Ovary (tissue), 9 donors: Measurements from ENCODE around the gene USH1G. TPM values are rescaled to one million over a fixed set of nuclear protein-coding genes. Genes with fewer than 3 reads are reported as not detected.
A peak's percentile ranks its signal among the peaks of the same experiment; 100 is the strongest.
"Not testable (repeated sequence)": the region's sequence is repeated elsewhere in the genome, so short reads cannot be mapped to it uniquely, and the experiment has no call there.

ENCODE experiments used
- DNase-seq, 5 donors: peaks; one replicate each; pipeline ENCODE4 v3.0.0-alpha.2; 2019 to 2020
- H3K27ac ChIP-seq, 2 donors: fragments of 200-600 bp; one replicate each; pipeline versions ENCODE4 v1.5.1 to v1.8.0; 2019 to 2022
- H3K27me3 ChIP-seq: fragments of 200-600 bp; one replicate; pipeline ENCODE4 v1.8.0; 2022
- H3K36me3 ChIP-seq: fragments of 200-600 bp; sonication (generic); one replicate; pipeline ENCODE4 v1.5.1; 2019
- H3K4me1 ChIP-seq: one replicate; pipeline ENCODE4 v1.8.1; 2013; ENCODE audit warnings: mild to moderate bottlenecking, moderate library complexity; ENCODE audit not compliant: insufficient read depth
- H3K4me3 ChIP-seq: fragments of 200-600 bp; sonication (generic); one replicate; pipeline ENCODE4 v1.5.1; 2017
- H3K9me3 ChIP-seq, 2 donors: fragments of 200-600 bp in 1 of 2; sonication (generic) in 1 of 2; one replicate each; pipeline versions ENCODE4 v1.5.1 to v1.8.1; 2013 to 2019; ENCODE audit warnings: mild to moderate bottlenecking in 1 of 2, moderate library complexity in 1 of 2
- EP300 ChIP-seq: sonication (generic); formaldehyde crosslinking; IDR thresholded peaks from one replicate; pipeline ENCODE4 v1.6.1; 2017; ENCODE audit warnings: antibody characterized with exemption
- POLR2A ChIP-seq: fragments of 450-650 bp; IDR thresholded peaks from one replicate; pipeline ENCODE4 v1.6.1; 2017; ENCODE audit warnings: antibody characterized with exemption, mild to moderate bottlenecking, moderate library complexity
- WGBS, 3 donors: extraction: QIAGEN DNeasy Blood & Tissue Kit in 1 of 3; methylation state at CpG; one replicate each; pipeline versions ENCODE4 v1.1.5 to v1.1.7; 2013 to 2017; 5-methylcytosine and 5-hydroxymethylcytosine counted together
- intact Hi-C, 4 donors: fragments of 100-400 bp; cut with DNase I; formaldehyde crosslinking; loops; one replicate each; pipeline versions ENCODE4 v1.11.0 to v1.15.1; 2022 to 2023
- polyA plus RNA-seq, 2 donors: library from polyadenylated mRNA; stranded (reverse); fragments of 200-250 nt in 1 of 2; fragments of 350-450 nt in 1 of 2; fragmentation: Illumina TruSeq in 1 of 2; extraction: RNeasy Lipid Tissue Mini Kit (QIAGEN cat#74804) in 1 of 2; gene quantifications; one replicate each; pipeline ENCODE4 v1.2.3, GENCODE V29; 2013 to 2014
- total RNA-seq, 7 donors: library from RNA; depleted of rRNA in 2 of 7; stranded (reverse); fragments of >200 nt in 2 of 7; fragmentation: NEBNext Ultra II Directional in 3 of 7; extraction: Animal tissue kit (Norgen Biotek cat#: 25700) in 3 of 7; gene quantifications; one replicate each; pipeline versions ENCODE4 v1.1.0 to v1.2.4, GENCODE V29; 2016 to 2023
- TF ChIP-seq, protein P1 (sequence below), 3 donors: fragments of 450-650 bp in 2 of 3; fragments of 200-600 bp in 1 of 3; IDR thresholded peaks; one replicate each; pipeline versions ENCODE4 v1.5.1 to v1.8.0; 2016 to 2022; ENCODE audit warnings: antibody characterized with exemption in 3 of 3, mild to moderate bottlenecking in 1 of 3
- donor health status: DM: no; HTN: no; CAD: no; lungs with moderate emphysema.
- donor health status: DM: no; HTN: no; CAD: no.
- donor health status: Bipolar disorder and iron deficiency.
- donor health status: DM: yes; HTN: yes; CAD: no.
- donor health status: DM: no; HTN: no; CAD: no.
- donor health status: DM: yes; HTN: yes; CAD: no.

USH1G gene
- total and polyA plus RNA-seq, 9 donors: 0.08 to 1.4 (median 0.61) TPM

DNA sequence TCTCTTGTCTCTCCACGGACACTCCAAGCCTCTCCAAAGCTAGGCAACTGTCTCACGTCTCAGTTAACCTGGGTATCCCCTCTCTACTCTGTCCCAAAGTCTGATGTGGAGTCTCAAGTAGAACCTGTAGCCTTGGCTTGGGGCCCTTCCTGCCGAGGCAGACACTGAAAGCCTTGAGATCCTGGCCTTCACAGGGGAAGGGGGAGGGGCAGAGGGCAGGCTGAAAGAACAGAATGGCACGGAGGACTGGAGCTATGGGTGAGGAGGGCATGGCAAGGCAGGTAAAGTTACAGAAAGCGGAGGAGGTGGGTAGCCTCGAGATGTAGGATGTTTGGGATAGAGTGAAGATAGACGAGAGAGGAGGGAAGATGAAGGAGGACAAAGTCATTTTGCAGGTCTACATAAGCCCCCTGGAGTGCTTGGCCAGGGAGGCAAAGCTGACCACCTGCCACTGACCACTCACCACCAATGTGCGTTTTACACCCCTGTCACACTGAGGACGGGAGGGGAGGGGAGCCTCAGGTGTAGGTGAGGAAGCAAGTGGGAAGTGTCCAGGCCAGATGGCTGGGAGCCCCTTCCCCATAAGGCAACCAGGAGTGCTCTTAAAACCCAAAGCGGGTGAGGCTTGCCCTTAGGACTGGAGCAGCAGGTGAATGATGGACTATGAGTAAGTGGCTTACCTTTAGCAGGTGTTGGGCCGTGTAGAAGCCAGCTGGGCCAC, 51.5 kb downstream of the USH1G start:
- intact Hi-C loops: no loop called here
- peak; percentile 51 to 68 (median 55) for DNase-seq
- Histone ChIP-seq H3K36me3 (no peaks in the 10 kb centered on the region), H3K9me3 (no peaks in the 10 kb centered on the region), H3K27me3 (no peaks in the 10 kb centered on the region), H3K4me1 (peaks cover 17% of the 10 kb centered on the region), H3K4me3 (no peak overlapping the region), H3K27ac (peak overlapping the region in 1 of 2 donors; percentile 2)
- 56 to 60% (median 56%) methylated on average over 11 of the region's 11 CpGs for WGBS, 3 donors
- TF ChIP-seq, protein P1, sequence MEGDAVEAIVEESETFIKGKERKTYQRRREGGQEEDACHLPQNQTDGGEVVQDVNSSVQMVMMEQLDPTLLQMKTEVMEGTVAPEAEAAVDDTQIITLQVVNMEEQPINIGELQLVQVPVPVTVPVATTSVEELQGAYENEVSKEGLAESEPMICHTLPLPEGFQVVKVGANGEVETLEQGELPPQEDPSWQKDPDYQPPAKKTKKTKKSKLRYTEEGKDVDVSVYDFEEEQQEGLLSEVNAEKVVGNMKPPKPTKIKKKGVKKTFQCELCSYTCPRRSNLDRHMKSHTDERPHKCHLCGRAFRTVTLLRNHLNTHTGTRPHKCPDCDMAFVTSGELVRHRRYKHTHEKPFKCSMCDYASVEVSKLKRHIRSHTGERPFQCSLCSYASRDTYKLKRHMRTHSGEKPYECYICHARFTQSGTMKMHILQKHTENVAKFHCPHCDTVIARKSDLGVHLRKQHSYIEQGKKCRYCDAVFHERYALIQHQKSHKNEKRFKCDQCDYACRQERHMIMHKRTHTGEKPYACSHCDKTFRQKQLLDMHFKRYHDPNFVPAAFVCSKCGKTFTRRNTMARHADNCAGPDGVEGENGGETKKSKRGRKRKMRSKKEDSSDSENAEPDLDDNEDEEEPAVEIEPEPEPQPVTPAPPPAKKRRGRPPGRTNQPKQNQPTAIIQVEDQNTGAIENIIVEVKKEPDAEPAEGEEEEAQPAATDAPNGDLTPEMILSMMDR (IDR thresholded peaks at IDR 0.05): no peak

DNA sequence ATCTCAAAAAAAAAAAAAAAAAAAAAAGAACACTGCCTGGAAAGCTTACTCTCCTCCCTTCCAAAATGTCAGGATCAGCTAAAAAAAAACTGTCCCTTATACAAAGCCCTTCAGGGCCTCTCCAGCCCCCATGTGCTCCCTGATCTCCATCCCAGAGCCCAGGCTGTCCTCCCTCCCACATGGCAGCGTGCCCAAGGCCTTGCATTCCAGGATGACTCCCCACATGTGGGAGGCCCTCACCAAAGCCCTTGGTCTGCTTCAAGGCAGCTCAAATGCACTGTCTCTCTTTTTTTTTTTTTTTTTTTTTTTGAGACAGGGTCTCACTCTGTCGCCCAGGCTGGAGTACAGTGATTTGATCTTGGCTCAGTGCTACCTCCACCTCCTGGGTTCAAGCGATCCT, 52.5 kb downstream of the USH1G start:
- TF ChIP-seq EP300: no peak
- TF ChIP-seq POLR2A: no peak
- TF ChIP-seq, protein P1 (IDR thresholded peaks at IDR 0.05): no peak
- no peak overlapping the region for H3K27ac ChIP-seq
- intact Hi-C loops: no loop called here
- no peaks in the 10 kb centered on the region for H3K27me3 ChIP-seq
- H3K4me3 ChIP-seq: no peak overlapping the region
- peaks cover 17% of the 10 kb centered on the region for H3K4me1 ChIP-seq
- H3K9me3 ChIP-seq: no peaks in the 10 kb centered on the region
- 7 to 16% (median 10%) methylated on average over 3 of the region's 3 CpGs for WGBS, 3 donors
- H3K36me3 ChIP-seq: no peaks in the 10 kb centered on the region
- DNase-seq: peak; percentile 91 to 97 (median 95)

DNA sequence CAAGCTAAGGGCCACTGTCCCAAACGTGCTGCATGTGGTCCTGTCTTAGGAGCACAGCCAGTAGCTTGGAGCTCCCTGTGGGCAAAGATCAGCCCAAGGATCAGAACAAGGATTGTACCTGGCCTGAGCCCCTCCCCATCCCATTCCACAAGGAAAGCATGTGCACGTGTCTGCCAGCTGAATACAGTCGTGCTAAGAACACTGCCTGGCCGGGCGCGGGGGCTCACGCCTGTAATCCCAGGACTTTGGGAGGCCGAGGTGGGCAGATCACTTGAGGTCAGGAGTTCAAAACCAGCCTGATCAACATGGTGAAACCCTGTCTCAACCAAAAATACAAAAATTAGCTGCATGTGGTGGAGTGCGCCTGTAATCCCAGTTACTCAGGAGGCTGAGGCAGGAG, 53.0 kb downstream of the USH1G start:
- WGBS, 3 donors: 68 to 71% (median 70%) methylated on average over 9 of the region's 9 CpGs
- H3K27ac ChIP-seq, H3K4me3 ChIP-seq, intact Hi-C loops, H3K36me3 ChIP-seq, H3K27me3 ChIP-seq, H3K9me3 ChIP-seq: not testable (repeated sequence)
- peaks cover 17% of the 10 kb centered on the region for H3K4me1 ChIP-seq
- DNase-seq: peak in 1 of 5 donors; percentile 36

DNA sequence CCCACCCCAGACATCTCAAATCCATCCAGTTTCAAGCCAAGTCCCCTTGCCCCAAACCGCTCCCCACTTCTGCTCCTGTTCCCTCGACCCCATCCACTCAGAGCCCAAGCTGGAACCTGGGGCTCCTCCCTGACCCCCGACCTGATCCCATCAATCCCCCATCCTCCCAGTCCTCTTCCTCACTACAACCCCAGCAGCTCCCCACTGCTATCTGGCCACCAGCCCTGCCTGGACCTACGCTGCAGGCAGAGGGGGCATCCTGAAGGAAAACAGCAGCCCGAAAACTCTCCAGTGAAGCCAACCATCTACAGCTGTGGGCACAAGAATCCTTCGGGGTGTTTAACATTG, 54.2 kb downstream of the USH1G start:
- H3K27ac ChIP-seq: no peak overlapping the region
- intact Hi-C loops: loop anchor here in 1 of 4 donors (5.0 to 10.0 kb wide), 2 partner anchors 86 to 127 kb away; no protein-coding TSS in a partner anchor
- H3K4me1 ChIP-seq: peaks cover 17% of the 10 kb centered on the region
- no peaks in the 10 kb centered on the region for H3K9me3 ChIP-seq
- H3K4me3 ChIP-seq: no peak overlapping the region
- H3K36me3 ChIP-seq: no peaks in the 10 kb centered on the region
- 63 to 78% (median 68%) methylated on average over 6 of the region's 6 CpGs for WGBS, 3 donors
- H3K27me3 ChIP-seq: no peaks in the 10 kb centered on the region
- TF ChIP-seq POLR2A (no peak), EP300 (no peak)
- TF ChIP-seq, protein P1 (IDR thresholded peaks at IDR 0.05): no peak
- DNase-seq: no peak

DNA sequence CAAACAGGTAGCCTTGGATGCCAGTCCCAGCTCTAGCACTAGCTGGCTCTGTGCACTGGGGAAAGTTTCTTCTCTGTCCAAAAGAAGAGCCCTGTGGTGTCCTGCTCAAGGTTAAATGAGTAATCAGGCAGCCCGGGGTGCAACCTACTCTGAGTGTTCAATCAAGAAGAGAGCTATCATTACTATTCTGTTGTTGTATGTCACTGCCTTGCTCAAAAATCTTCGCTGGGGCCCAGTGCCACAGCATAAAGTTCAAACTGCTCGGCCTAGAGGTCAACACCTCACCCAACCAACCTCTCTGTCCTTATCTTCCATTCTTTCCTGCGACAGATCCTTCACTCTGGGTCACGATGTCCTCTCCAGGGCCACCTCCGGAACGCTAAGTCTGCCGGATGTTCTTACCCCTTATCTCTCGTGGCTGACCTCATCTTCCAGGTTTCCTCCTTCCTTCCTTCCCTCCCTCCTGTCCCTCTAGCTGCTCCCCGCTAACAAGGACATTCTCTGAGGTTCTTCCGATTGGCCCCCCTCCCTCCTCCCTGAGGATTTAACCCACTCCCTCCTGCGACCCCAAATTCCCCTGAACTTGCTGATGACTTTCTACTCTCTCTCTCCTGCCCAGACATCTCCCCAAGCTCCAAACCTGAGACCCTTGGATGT, 54.7 kb downstream of the USH1G start:
- intact Hi-C loops: loop anchor here in 1 of 4 donors (5.0 to 10.0 kb wide), 2 partner anchors 86 to 126 kb away; no protein-coding TSS in a partner anchor
- WGBS, 3 donors: 18 to 28% (median 25%) methylated on average over 12 of the region's 12 CpGs
- no peaks in the 10 kb centered on the region for H3K36me3 ChIP-seq
- no peak overlapping the region for H3K4me3 ChIP-seq
- no peaks in the 10 kb centered on the region for H3K27me3 ChIP-seq
- no peak overlapping the region for H3K27ac ChIP-seq
- peaks cover 17% of the 10 kb centered on the region for H3K4me1 ChIP-seq
- TF ChIP-seq EP300 (no peak), POLR2A (no peak)
- TF ChIP-seq, protein P1 (IDR thresholded peaks at IDR 0.05): no peak
- H3K9me3 ChIP-seq: no peaks in the 10 kb centered on the region
- DNase-seq: peak in 2 of 5 donors; percentile 37 to 46
